ENCODE measurements around the gene ZBTB21.

Gene ZBTB21

GRCh38 chr21:42048870-42049577 is 38.9 kb upstream of the ZBTB21 start:
- DNase-seq (ENCODE audit: insufficient read length) (no peak), FAIRE-seq (no peak)
- no peak for TF ChIP-seq POLR2AphosphoS5 (IDR thresholded peaks at IDR 0.05; ENCODE audit: low read depth, low read length)

- TF ChIP-seq POLR2A (IDR thresholded peaks at IDR 0.05; ENCODE audit: low read depth, low read length) (no peak), TAF1 (IDR thresholded peaks at IDR 0.05; ENCODE audit: borderline replicate concordance, low read depth, low read length) (no peak), POLR2AphosphoS5 (IDR thresholded peaks at IDR 0.05; ENCODE audit: low read depth, low read length) (no peak)
- DNase-seq (ENCODE audit: insufficient read length) (no peak), FAIRE-seq (no peak)
These were observed 37.9 kb upstream of the ZBTB21 start for GRCh38 chr21:42047821-42048613.

GRCh38 chr21:42044871-42045495 is 34.8 kb upstream of the ZBTB21 start:
- FAIRE-seq, result no peak
- no peak for DNase-seq (ENCODE audit: insufficient read length)
- TF ChIP-seq TAF1 (IDR thresholded peaks at IDR 0.05; ENCODE audit: borderline replicate concordance, low read depth, low read length), result no peak
- TF ChIP-seq POLR2AphosphoS5 (IDR thresholded peaks at IDR 0.05; ENCODE audit: low read depth, low read length), result no peak
- TF ChIP-seq POLR2A (IDR thresholded peaks at IDR 0.05; ENCODE audit: low read depth, low read length), result no peak

GRCh38 chr21:42043961-42044360 is 33.8 kb upstream of the ZBTB21 start:
- FAIRE-seq, result no peak
- TF ChIP-seq POLR2A (IDR thresholded peaks at IDR 0.05; ENCODE audit: low read depth, low read length) (no peak), TAF1 (IDR thresholded peaks at IDR 0.05; ENCODE audit: borderline replicate concordance, low read depth, low read length) (no peak), POLR2AphosphoS5 (IDR thresholded peaks at IDR 0.05; ENCODE audit: low read depth, low read length) (no peak)
- no peak for DNase-seq (ENCODE audit: insufficient read length)

- TF ChIP-seq TAF1 (IDR thresholded peaks at IDR 0.05; ENCODE audit: borderline replicate concordance, low read depth, low read length) (no peak), POLR2A (IDR thresholded peaks at IDR 0.05; ENCODE audit: low read depth, low read length) (no peak), POLR2AphosphoS5 (IDR thresholded peaks at IDR 0.05; ENCODE audit: low read depth, low read length) (no peak)
- FAIRE-seq, result no peak
- DNase-seq (ENCODE audit: insufficient read length), result no peak
These were observed 33.2 kb upstream of the ZBTB21 start for GRCh38 chr21:42043201-42043895.

GRCh38 chr21:42042651-42043050 is 32.5 kb upstream of the ZBTB21 start:
- FAIRE-seq (no peak), DNase-seq (ENCODE audit: insufficient read length) (no peak)
- TF ChIP-seq TAF1 (IDR thresholded peaks at IDR 0.05; ENCODE audit: borderline replicate concordance, low read depth, low read length), result no peak
- no peak for TF ChIP-seq POLR2AphosphoS5 (IDR thresholded peaks at IDR 0.05; ENCODE audit: low read depth, low read length)
- TF ChIP-seq POLR2A (IDR thresholded peaks at IDR 0.05; ENCODE audit: low read depth, low read length), result no peak

GRCh38 chr21:42041711-42042110 is 31.6 kb upstream of the ZBTB21 start:
- DNase-seq (ENCODE audit: insufficient read length), result no peak
- no peak for FAIRE-seq
- TF ChIP-seq POLR2AphosphoS5 (IDR thresholded peaks at IDR 0.05; ENCODE audit: low read depth, low read length) (no peak), POLR2A (IDR thresholded peaks at IDR 0.05; ENCODE audit: low read depth, low read length) (no peak), TAF1 (IDR thresholded peaks at IDR 0.05; ENCODE audit: borderline replicate concordance, low read depth, low read length) (no peak)

GRCh38 chr21:42041246-42041645 is 31.1 kb upstream of the ZBTB21 start:
- DNase-seq (ENCODE audit: insufficient read length), result no peak
- FAIRE-seq, result no peak
- TF ChIP-seq POLR2AphosphoS5 (IDR thresholded peaks at IDR 0.05; ENCODE audit: low read depth, low read length) (no peak), POLR2A (IDR thresholded peaks at IDR 0.05; ENCODE audit: low read depth, low read length) (no peak), TAF1 (IDR thresholded peaks at IDR 0.05; ENCODE audit: borderline replicate concordance, low read depth, low read length) (no peak)

- no peak for TF ChIP-seq POLR2A (IDR thresholded peaks at IDR 0.05; ENCODE audit: low read depth, low read length)
- no peak for TF ChIP-seq TAF1 (IDR thresholded peaks at IDR 0.05; ENCODE audit: borderline replicate concordance, low read depth, low read length)
- TF ChIP-seq POLR2AphosphoS5 (IDR thresholded peaks at IDR 0.05; ENCODE audit: low read depth, low read length), result no peak
- FAIRE-seq (no peak), DNase-seq (ENCODE audit: insufficient read length) (no peak)
These were observed 30.4 kb upstream of the ZBTB21 start for GRCh38 chr21:42040411-42041180.

GRCh38 chr21:42039911-42040351 is 29.8 kb upstream of the ZBTB21 start:
- FAIRE-seq, result no peak
- no peak for TF ChIP-seq TAF1 (IDR thresholded peaks at IDR 0.05; ENCODE audit: borderline replicate concordance, low read depth, low read length)
- TF ChIP-seq POLR2AphosphoS5 (IDR thresholded peaks at IDR 0.05; ENCODE audit: low read depth, low read length), result no peak
- no peak for TF ChIP-seq POLR2A (IDR thresholded peaks at IDR 0.05; ENCODE audit: low read depth, low read length)
- DNase-seq (ENCODE audit: insufficient read length), result no peak

Measured in GM12892 (cell line).